Occipital lobe (tissue), 2 donors: ENCODE results near the gene ZNF275. TPM values are rescaled to one million over a fixed set of nuclear protein-coding genes. Genes with fewer than 3 reads are reported as not detected.
"Not testable (repeated sequence)": the region's sequence is repeated elsewhere in the genome, so short reads cannot be mapped to it uniquely, and the experiment has no call there.

Source experiments
- DNase-seq: peaks from one replicate; lab custom pipeline; 2025; lab: John Stamatoyannopoulos, UW
- total RNA-seq: library from RNA; depleted of rRNA; stranded (reverse); fragments of >200 nt; gene quantifications from one replicate; pipeline ENCODE4 v1.2.3, GENCODE V29; 2014

ZNF275 gene
- total RNA-seq, 1 donor from 2014 or later: 7.8 TPM

GRCh38 chrX:153319295-153320046 lies 14.5 kb upstream of the ZNF275 start:
- DNase-seq: no peak

GRCh38 chrX:153320047-153320443 lies 13.9 kb upstream of the ZNF275 start:
- not testable (repeated sequence) for DNase-seq

- DNase-seq: no peak
Measured at GRCh38 chrX:153320555-153321184, 13.3 kb upstream of the ZNF275 start.

GRCh38 chrX:153321381-153322124 lies 12.4 kb upstream of the ZNF275 start, which contains the start of gene PNMA6F:
TSS of gene PNMA6F (minus strand) at chrX:153321767. CDS start at chrX:153320674, 1,093 bp downstream.
- no peak for DNase-seq

GRCh38 chrX:153327561-153327960 lies 6.4 kb upstream of the ZNF275 start:
- no peak for DNase-seq

GRCh38 chrX:153333266-153333665 lies 687 bp upstream of the ZNF275 start:
- no peak for DNase-seq

- no peak for DNase-seq
Measured at GRCh38 chrX:153334654-153335295, 822 bp downstream of the ZNF275 start.

GRCh38 chrX:153336121-153336894 lies 2.4 kb downstream of the ZNF275 start:
- DNase-seq: no peak

- DNase-seq: no peak
Measured at GRCh38 chrX:153336988-153337387, 3.0 kb downstream of the ZNF275 start.

- no peak for DNase-seq
Measured at GRCh38 chrX:153338836-153339235, 4.9 kb downstream of the ZNF275 start.

- DNase-seq: no peak
Measured at GRCh38 chrX:153339662-153340061, 5.7 kb downstream of the ZNF275 start.

- no peak for DNase-seq
Measured at GRCh38 chrX:153340111-153340510, 6.2 kb downstream of the ZNF275 start.

- no peak for DNase-seq
Measured at GRCh38 chrX:153342762-153343558, 9.0 kb downstream of the ZNF275 start.

- no peak for DNase-seq
Measured at GRCh38 chrX:153343674-153344073, 9.7 kb downstream of the ZNF275 start.

GRCh38 chrX:153347530-153347929 lies 13.6 kb downstream of the ZNF275 start:
- DNase-seq: no peak

- no peak for DNase-seq
Measured at GRCh38 chrX:153348421-153348820, 14.5 kb downstream of the ZNF275 start.

- no peak for DNase-seq
Measured at GRCh38 chrX:153349952-153350351, 16.0 kb downstream of the ZNF275 start.

- no peak for DNase-seq
Measured at GRCh38 chrX:153351981-153352380, 18.0 kb downstream of the ZNF275 start.

- no peak for DNase-seq
Measured at GRCh38 chrX:153352858-153353257, 18.9 kb downstream of the ZNF275 start.

- DNase-seq: no peak
Measured at GRCh38 chrX:153353416-153353815, 19.5 kb downstream of the ZNF275 start.
